RPMI8226 (cell line): ENCODE results near the gene ANK3.

ENCODE experiments used
- DNase-seq: peaks from one replicate; pipeline ENCODE4 v3.0.0-alpha.2; 2015

Gene ANK3

DNA sequence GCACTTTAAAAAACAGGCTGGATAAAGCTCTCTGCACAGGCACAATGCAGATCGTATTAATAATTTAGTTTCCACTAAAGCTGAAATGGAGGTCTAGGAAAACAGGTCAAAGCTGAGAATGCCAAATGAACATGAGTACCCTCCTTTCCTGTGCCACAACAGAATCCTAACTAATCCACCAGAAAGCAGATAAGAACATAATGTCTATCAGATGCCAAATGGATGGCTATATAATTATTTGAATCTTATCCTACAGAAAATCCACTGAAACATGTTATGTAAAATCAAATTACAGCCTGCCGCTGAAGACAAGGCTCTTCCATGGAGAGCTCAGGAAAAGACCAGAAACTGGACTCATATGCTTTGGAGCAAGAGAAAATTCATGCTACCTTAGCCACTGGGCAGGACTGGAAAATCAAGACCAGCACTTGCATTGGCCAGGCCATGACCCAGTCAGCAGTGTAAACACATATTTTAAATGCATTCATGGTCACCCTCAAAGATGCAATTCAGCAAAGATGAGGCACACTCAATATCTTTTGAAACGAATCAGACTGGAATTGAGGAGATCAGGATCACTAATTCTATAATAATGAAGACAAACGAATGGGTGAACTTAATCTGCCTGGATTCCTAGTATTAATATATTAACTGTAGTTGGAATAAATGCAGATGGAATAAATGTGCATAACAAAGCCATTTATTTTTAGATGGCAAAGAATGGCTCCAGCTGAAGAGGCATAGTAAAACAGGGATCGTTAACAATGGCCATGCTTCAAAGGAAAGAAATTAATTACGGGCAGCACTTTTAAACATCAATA lies 13.2 kb downstream of the ANK3 start:
- no peak for DNase-seq

DNA sequence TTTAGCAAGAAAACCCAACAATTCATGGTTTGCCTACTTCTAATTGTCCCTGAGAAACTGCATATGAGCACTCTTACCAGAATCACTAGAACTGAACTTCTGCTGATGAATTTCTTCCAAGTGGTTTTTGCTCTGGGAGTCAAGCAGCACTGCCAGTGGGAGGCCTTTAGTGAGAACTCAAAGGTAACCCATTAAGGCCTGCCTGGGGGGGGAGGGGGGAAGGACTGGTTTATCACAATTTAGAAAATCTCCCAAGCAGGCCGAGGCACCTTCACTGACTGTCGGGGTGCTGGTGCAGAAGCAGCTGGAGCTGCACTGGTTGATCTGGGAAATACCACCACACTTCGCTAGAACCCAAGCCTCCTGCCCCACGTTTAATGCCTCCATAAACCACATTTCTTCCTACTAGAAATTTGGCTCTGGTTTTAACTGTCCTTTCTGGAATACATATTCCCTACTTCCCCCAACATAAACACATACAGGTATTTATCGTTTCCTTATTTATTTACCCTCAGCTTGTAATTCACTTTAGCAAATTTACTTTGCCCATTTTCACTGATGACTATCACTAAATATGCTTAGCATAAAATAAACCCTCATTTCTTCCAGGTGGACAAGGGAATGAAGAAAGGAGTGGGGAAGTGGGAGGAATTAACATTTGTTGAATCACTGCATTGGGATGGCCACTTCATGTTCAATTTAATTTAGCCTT lies 14.2 kb downstream of the ANK3 start:
- DNase-seq, result no peak

DNA sequence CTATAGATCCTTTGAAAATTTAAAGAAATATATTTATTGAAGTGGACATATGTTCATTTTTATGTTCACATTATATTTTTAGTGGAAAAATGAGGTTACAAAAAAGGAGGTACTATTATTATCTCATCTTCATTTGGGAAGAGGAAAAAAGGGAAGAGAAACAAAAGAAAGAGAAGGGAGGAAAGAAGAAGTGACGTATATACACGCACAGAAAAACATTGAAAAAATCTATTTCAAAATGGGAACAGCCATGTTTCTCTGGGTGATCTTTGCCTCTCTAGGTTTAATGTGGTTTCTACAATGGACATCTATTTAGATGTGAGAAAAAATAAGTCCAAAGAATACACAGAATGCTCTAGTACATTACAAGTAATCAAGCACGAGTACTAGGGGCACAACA lies 14.8 kb downstream of the ANK3 start:
- DNase-seq, result no peak

DNA sequence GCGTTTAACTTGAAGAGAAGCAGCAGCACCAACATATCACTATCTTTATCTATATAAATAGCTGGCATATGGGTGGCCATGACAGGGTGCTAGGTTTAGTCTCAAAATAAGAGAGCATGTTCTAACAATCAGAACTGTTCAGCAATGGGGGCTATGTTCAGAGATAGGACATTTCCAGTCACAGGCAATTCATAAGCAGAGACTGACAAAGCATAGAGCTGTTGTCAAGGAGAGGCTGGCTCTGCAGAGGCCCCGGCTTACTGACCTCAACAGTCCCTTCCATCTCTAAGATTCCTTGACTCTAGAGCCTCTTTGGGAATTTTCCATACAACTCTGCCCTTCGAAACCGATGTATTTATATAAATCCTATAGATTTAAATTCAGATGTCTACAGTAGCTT lies 17.2 kb downstream of the ANK3 start:
- no peak for DNase-seq

DNA sequence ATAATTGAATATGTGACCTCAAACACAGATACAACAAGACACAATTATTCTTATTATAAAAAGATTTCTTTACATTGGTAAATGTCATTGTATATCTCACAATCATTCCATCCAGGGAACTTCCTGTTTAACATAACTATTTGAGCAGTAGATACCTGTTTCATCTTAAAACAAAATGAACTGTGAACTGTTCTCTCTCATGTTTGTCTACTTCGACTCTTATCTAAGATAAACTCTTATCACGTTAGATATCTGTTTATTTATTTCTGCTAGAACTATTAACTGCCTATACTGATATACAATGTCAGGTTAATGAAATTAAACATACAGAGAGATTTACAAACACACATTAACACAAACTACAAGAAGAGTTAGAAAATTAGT lies 20.1 kb downstream of the ANK3 start:
- no peak for DNase-seq

DNA sequence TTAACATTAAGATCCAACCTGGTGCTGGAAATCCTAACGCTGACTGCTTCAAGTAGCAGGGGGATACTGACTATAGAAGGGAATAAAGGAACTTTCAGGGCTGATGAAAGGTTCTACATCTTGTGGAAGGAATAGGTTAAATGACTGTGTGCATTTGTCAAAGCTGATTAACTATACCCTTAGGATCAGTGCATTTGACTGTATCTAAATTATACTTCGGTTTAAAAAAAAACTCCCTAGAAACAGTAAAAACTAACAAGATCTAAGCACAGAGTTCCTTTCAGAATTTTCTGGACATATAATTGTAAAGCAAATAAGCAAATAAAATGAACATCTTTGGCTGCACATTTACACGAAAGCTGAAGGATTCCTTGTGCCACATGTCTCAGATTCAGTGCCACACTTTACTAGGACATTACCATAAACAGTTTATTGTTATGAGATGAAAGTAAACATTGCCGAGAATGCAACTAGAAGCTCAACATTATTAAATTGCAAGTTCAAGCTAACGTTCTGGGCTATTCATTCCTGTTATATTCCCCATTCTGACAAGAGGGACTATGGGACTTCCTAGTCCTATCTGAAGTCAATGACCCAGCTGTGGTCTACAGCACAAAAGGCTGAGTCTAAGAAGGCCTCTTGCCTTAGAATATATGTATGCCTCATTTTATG lies 20.7 kb downstream of the ANK3 start:
- DNase-seq, result no peak

DNA sequence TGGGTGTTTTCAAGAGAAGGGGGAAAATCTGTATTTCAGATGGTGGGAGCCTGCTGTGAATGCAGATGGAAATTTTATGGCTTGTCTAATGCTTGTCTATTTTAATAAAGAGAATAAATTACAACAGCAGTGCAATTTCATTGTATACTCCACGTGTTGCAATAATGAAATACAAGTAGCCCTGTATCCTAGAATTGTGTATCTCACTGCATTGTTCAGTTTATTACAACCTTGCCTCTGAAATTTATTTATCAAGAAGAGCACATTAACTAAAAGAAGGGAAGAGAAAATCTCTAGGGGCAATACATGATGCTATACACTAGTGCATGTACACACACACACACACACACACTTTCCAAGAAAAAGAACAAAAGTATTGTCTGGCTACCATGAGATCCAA lies 21.8 kb downstream of the ANK3 start:
- no peak for DNase-seq

DNA sequence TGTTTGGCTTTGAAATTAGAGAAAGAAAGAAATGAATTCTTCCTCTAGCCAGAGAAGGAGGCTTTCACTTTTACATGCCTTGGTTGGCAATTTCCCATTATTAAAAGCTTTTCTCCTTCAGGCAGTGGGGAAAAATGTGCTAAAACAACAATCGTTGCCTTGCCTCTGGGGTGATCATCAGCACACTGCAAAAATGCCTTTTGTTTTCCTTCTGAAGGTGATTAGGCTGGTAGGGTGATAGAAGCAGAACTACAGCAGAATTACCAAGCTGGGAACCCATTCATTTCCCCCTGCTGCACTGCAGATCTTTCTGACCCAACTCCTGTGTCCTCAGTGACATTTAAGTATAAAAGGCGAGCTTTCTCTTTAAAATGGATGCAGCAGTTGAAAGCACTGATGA lies 22.2 kb downstream of the ANK3 start:
- DNase-seq, result no peak

DNA sequence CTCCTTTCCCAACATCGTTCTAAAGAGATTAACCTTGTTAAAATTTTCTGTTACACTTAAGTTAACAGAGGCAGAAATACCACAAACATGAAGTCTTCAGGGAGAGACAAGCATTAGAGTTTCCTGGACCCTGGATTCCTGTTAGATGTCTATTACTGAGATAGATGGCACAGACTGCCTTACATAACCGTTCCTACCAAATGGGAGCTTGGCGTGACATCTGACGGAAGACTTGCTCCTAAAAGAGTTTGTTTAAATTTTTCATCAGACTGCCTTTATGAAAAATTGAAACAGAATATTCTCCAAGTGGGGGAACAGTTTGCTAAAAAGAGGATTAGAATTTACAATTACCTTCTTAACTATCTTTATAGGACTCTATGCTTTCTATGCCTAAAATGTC lies 22.7 kb downstream of the ANK3 start:
- no peak for DNase-seq

DNA sequence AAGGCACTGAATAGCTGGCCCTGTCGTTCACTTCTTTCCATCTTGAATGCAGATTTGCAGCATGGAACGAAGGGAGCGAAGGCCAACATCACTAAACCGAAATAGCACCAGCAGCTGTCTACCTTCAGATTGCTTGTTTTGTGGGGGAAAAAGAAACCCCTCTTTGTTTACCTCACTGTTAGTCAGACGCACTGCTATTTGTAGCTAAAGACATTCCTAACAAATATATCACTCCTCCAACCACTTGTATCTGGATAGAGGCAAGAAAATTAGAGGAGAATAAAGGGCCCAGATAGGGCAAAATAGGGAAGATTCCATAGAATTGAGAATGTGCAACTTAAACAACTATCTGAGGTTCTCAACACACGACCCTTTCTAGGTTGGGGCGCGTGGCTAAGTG lies 26.5 kb downstream of the ANK3 start:
- DNase-seq, result no peak

DNA sequence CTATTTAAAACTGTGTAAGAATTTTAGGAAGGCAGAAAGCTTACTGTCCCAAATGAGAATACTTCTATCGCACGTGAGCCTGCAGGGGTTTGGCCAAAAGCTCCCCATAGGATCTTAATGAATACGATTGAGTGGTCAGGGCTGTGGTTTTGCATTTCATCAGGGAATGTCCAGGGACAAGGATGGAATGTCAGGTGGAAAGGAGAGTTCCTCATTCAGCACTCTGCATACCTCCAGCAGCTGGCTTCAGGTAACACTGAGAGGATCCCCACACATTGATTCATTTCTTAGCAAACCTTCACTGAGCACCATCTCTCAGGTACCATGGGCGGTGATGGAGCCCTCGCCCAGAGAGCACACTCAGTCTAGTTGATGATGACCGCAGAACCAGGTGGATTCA lies 27.2 kb downstream of the ANK3 start:
- DNase-seq, result no peak

DNA sequence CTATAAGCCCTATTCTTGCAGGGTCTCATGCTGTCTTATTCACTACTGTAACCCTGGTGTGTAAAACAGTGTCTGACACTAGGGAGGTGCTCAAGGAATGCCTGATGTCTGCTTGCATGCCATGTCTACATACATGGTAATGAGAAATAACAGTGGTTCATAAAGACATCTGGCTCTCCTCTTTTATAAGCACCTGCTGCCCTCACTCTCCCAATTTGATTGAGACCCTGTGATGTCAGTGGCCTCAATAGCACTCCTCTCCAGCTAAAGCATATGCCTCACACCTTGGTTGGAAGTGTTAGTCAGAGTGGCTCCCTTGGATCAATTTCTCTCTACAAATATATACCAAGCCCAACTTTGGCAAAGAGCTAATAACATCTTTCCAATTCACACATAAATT lies 30.6 kb downstream of the ANK3 start:
- no peak for DNase-seq

DNA sequence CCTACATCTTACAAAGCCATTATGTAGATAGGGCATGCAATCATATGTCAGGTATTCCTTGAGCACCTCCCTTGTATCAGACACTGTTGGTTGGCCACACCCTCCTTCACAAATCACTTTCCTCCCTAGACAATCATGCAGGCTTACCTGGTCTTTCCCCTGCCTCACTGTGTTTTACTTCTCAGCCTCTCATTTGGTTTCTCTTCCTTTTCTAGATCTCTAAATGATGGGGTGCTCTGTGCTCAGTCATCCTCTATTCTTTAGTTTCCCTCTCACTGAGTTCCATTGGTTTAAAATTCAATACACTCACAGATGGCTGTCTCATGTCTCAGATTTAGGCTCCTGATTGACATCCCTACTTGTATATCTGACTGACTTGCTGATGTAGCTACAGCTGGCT lies 31.4 kb downstream of the ANK3 start:
- no peak for DNase-seq

DNA sequence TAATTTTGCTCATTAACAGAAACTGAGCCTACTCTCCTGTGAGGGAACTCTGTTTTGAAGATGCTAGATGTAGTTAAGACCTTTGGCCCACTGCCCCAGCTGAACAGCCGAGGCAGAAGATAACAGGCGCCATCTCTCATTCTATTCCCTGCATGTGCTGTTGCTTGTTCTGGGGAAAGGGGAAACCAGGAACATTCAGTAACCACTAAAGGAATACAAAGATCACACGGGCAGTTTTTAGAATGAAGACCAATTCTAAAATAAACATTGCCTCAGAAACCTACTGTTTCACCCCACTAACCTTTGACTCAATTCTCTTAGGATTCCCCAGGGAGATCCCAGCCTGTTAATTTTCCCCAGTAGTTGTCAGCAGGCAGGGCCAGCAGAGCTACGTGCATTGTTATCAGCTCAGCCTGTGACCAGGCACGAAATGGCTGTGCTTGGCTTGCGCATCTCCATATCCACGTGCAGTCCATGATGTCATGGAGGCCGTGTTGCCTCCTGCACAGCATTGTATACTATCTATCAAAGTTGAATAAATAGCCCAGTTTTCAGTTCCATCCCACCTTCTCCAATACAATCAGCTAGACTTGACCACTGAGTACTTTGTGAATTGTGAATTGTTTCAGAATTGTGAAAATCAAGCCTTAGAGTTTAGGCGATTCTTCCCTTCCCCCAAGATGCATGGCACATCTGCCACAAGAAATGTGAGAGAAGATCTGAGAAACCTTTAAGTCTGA lies 36.0 kb downstream of the ANK3 start:
- no peak for DNase-seq

DNA sequence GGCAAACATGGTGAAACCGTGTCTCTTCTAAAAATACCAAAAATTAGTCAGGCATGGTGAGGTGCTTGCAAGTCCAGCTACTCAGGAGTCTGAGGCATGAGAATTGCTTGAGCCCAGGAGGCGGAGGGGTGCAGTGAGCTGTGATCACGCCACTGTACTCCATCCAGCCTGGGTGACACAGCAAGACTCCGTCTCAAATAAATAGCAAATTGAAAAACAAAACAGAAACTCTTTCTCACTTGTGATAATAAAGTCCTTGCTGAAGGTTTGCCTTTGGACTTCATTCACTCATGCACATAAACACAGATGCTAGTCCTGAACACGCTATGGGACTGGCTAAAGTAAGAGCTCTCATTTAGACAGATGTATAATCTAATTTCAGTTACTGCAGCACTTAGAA lies 37.6 kb downstream of the ANK3 start:
- no peak for DNase-seq

DNA sequence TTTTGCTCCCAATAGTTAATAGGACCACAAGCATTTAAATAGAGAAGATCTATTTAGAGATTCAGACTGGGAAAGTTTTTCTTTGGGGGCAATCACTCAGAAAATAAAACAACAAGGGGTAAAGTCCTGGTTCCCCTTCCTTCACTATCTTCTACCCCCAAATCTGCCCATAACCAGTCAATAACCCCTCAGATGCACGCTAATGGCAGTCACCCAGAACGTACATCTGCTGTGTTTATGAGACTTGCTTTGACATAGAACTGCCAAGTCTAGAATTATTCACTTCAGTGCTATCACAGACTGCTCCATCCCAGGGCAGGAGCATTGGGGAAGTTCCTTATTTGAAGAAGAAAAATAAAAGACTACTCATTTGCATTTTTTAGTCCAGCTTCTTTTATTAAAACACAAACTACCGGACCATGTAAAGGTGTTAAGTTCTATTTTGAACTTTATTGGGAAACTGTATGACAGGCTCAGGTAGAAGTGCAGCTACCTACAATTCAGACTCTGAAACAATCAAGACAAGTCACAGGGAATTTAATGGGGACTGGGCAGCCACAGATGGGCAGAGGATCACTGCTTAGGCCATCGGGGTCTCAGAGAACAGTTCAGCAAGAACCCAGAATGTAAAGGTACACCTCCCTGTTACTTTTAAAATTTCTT lies 38.4 kb downstream of the ANK3 start:
- DNase-seq, result no peak

DNA sequence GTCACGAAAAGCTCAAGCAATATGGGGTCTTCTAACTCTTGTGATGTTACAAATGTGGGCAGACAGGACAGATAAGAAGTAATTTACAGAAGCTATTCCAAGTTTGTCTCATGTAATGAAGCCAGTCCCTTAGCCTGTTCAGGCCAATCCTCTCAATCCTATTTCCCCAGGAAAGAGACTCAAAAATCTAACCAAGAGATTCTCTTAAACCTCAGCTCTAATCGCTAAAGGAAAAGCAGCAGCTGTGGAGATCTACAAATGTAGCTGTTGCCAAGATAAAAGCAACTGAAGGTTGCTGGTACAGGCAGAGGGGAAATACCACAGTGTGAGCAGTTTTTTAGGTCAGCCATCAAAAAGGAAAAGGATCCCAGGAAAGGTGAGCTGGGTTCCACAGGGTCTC lies 39.3 kb downstream of the ANK3 start:
- no peak for DNase-seq

DNA sequence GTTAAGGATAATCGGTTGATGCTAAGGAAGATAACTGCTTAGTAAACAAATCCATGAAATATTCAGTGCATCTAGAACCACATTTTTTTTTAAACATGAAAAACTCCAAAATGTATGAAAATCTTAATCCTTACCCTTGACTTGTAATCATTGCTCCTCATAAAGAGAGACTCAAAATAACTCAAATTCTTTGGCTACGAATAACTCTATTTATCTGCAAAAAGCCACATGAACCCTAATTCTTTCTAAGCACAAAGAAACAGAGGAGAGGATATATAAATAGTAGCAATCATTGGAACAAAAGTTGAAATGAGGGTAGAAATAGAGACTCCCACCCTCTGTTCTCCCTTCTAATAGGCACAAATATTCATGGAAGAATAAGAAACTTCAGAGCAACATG lies 40.2 kb downstream of the ANK3 start:
- no peak for DNase-seq

DNA sequence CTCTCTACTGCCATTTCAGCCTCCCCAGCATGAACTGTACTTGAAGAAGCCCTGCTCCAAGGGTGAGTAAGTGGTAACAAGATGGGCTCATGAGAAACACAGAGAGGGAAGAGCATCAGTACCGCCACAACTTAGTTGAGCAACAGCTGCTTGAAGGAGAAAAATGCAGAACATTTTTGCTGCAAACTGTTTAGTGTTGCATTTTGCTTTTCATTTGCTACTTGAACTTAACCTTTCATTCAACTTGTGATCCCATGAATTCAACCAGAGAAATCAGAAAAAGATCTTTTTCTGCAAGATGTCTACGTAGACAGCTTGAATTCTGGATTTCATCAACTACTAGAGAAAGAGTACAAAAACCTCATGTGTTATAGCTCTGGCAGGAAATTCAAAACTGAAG lies 40.7 kb downstream of the ANK3 start:
- no peak for DNase-seq

DNA sequence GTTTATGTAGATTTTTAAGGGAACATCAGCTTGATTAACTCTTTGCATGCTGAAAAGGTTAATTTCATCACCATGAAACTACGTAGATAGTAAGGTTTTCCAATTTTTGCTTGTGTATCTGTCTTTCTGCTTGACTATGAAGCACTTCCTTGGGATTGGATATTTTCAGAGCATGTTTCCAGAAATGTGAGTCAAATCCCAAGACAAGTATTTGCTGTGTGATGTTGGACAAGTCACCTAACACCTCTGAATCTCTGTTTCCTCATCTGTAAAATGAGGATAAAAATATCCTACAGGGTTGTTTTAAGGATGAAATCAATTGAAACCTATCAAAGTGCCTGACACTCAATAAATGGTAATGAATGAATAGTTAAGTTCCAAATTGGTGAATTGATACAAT lies 42.4 kb downstream of the ANK3 start:
- no peak for DNase-seq

DNA sequence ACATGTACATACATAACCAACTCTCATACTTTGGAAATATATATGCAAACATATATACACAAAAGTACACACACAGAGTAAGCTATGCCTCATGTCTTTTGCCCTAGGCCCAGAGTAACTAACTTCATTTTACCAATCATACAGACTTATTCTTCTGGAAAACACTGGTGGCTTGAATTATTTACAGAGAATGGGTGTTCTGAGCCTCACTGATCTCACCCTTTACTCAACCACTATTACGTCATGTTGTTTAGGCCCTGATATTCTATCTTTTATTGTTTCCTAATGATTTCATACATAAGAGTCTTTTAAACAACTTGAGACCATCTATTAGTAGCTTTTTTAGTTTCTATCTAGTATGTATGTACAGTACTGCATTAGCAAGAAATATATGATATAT lies 43.0 kb downstream of the ANK3 start:
- DNase-seq, result no peak

DNA sequence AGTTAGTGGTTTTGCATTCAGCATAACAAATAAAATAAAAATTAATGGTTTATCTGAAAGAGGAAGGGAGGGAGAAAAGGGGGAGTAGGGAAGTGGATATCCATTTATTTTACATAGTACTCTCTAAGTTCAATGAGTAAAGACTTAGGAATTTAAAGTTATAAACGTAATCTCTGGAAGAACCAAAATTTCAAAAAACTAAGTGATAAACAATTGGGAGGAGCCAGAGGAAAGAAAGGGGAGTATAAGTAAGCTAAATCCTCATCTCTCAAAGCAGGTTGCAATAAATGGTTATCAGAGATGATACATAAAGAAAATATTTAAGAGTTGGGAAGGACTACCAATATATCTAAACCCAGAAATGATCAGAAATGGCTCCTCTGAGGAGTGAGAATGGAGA lies 46.4 kb downstream of the ANK3 start:
- no peak for DNase-seq

DNA sequence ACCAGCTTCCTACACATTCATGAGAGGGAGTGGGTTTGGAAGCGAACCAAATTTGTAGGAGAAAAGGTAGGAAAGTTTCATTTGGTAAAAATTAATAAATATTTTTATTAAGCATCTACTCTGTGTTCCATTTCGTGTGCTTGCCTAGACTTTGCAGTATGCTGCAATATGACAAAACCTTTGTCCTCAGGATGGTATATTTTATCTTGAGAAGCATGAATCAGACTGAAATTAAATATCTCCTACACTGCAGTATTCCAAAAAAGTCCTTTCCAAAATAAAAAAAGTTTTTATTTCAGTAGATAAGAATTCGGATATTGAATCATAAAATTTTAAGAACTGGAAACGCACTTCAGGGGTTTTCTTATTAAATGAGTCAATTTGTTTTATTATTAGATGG lies 47.7 kb downstream of the ANK3 start:
- no peak for DNase-seq
